Glomerular endothelial cell (primary cell): ENCODE measurements around the gene TRAM2. TPM values are rescaled to one million over a fixed set of nuclear protein-coding genes. Genes with fewer than 3 reads are reported as not detected.
A peak's percentile ranks its signal among the peaks of the same experiment; 100 is the strongest.

Source experiments
- DNase-seq: peaks from one replicate; pipeline ENCODE4 v3.0.0-alpha.2; 2011; ENCODE audit warnings: low read depth, low spot score; ENCODE audit errors: extremely low read depth
- total RNA-seq: library from RNA; depleted of rRNA; stranded (reverse); fragments of >200 nt; gene quantifications from 2 replicates; pipeline ENCODE4 v1.2.3, GENCODE V29; 2015

TRAM2 gene
- total RNA-seq, 1 donor from 2014 or later = 99.0 TPM

GRCh38 chr6:52571099-52571755 is 5.6 kb downstream of the TRAM2 start:
- DNase-seq = no peak

DNA sequence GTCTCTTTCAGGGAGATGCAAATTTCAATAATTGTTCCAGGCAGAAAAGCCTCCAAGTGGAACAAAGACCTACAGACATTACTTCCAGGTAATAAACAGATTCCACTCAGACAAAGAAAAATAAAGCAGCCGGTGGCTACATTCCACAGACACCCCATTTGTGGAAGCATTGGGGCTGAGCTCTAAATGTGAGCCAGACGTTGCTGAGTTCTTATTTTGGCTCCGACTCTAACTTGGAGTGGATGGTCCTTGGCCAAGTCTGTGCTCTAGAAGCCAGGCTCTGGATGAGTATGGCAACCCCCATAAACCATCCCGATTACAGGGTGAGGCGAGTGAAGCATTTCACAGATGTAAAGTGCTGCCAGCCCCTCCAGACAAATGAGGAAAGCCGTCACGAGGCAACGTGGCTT is 6.6 kb downstream of the TRAM2 start:
- DNase-seq = no peak

DNA sequence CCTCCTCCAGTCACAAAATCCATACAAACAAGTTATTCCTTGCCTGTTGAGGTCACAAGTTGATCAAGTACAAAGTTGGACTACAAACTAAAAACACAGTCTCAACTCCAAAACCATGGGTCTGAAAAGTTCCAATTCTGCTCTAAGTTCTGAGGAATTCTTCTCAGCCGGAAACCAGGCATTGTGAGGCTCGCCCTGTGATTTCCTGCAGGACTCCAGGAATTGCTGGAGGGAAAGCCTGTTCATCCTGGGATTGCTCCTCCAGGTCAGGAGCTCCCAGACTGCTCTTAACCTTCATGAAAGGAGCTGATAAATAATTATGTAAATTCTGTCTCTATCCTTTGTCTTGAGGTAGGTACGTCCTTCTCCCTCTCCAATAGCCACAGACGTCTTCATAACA is 8.5 kb downstream of the TRAM2 start:
- DNase-seq = peak; percentile 85

- DNase-seq = no peak
Measured at GRCh38 chr6:52566853-52567279, 10.0 kb downstream of the TRAM2 start.

DNA sequence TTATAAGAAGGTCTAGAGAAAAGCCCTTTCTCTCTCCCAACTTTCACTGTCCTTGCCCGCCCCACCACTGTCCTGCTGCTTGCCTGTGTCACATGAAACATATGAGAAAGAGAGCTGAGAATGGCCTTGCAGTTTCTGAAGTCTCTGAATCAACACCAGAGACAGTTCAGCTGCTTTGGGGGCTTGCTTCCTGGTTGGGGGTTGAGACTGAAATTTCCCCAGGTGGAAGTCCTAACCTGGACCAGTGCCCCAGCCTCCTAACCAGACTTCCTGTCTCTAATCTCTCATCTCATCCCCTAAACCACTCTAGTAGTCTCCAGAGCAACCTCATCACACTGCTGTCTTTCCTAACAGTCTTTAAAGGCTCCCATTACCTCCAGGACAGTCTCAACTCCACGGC is 10.7 kb downstream of the TRAM2 start:
- DNase-seq = no peak

DNA sequence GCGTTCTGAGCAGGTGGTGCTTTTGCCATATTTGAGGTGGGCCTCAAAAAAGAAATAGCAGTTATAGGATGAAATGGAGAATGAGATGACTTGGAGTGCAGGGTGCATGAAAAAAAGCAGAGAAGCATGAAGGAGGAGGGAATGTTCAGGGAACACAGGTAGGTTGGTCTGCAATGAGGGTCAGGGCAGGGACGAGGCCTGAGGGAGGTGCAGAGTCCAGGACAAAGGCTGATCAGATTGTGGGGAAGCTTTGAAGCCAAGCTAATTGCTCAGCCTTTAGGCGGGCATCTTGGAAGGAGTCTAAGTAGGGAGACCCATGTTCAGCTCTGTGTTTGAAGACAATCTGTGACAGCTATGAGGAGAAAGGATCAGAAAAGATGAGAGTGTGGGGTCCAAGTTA is 12.0 kb downstream of the TRAM2 start:
- DNase-seq = no peak

DNA sequence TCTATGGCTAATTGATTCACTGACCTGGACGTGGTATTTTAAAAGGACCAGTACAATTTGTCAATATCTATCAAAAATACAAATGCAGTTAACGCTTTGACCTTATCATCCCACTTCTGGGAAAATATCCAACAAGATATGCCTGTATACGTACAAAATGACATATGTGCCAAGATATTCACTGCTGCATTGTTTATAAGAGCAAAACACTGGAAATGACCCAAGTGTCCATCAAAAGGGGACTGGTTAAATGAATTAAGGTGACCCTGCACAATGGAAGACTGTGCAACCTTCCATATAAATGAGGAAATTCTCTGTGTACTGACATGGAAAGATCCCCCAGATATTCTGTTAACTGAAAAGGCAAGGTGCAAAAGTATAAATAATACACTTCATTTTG is 13.9 kb downstream of the TRAM2 start:
- no peak for DNase-seq

GRCh38 chr6:52560462-52560861 is 16.4 kb downstream of the TRAM2 start:
- no peak for DNase-seq

- no peak for DNase-seq
Measured at GRCh38 chr6:52558266-52559000, 18.4 kb downstream of the TRAM2 start.

- no peak for DNase-seq
Measured at GRCh38 chr6:52557389-52558265, 19.2 kb downstream of the TRAM2 start.

- no peak for DNase-seq
Measured at GRCh38 chr6:52555518-52556233, 21.2 kb downstream of the TRAM2 start.

DNA sequence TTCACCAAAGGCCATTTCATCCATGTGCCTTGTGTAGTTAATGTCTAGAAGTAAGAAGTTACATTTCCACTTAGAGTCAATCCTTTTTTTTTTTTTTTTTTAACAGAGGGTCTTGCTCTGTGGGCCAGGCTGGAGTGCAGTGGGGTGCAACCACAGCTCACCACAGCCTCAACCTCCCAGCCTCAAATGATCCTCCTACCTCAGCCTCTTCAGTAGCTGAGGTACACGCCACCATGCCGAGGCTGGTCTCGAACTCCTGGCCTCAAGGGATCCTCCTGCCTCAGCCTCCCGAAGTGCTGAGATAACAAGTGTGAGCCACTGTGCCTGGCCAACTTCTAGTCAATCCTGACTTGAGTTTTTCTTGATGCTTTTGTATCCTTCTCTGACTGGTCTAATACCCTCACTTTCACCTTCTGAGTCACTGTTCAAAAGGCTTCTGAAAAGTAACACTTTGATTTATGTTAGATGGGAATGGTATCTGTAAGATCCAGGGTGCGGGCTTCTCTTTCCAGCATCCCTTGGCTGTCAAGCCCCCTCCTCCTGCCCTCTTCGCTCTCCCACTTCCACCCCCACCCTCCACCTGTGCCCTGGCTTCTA is 22.1 kb downstream of the TRAM2 start:
- DNase-seq = no peak

DNA sequence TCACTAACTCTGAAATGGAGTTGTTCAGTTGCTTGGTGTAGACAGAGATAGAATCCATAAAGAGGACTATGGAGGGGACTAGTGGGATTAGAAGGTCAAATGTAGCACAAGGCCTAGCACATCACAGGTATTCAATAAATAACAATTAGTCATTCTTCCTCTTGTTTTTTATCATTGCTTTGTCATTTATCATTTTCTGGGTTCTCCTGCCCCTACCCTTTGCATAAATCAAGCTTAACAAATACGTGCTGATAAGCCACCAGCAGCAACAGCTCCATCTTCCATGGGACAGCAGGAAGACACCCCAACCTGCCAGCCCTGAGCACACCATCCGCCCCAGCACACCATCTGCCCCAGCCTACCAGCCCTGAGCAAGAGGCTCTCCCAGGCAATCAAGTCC is 23.1 kb downstream of the TRAM2 start:
- DNase-seq = no peak

GRCh38 chr6:52553158-52553557 is 23.7 kb downstream of the TRAM2 start:
- no peak for DNase-seq

DNA sequence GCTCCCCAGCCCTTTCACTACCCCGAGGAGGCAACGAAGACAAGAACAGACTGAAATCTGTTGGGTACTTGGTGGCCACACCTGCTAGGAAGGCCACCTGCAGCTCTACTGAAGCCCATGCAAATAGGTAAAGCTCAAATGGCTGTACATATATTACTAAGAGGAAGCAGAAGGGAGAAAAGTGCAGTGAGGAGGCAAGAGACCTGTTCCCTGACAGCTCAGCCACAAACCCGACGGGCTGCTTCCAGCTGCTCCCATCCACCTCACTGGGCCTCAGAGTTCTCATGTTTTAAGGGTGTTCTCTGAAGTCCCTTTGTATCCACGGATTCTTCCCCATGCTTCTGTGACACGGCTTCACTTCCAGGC is 24.6 kb downstream of the TRAM2 start:
- DNase-seq = no peak

DNA sequence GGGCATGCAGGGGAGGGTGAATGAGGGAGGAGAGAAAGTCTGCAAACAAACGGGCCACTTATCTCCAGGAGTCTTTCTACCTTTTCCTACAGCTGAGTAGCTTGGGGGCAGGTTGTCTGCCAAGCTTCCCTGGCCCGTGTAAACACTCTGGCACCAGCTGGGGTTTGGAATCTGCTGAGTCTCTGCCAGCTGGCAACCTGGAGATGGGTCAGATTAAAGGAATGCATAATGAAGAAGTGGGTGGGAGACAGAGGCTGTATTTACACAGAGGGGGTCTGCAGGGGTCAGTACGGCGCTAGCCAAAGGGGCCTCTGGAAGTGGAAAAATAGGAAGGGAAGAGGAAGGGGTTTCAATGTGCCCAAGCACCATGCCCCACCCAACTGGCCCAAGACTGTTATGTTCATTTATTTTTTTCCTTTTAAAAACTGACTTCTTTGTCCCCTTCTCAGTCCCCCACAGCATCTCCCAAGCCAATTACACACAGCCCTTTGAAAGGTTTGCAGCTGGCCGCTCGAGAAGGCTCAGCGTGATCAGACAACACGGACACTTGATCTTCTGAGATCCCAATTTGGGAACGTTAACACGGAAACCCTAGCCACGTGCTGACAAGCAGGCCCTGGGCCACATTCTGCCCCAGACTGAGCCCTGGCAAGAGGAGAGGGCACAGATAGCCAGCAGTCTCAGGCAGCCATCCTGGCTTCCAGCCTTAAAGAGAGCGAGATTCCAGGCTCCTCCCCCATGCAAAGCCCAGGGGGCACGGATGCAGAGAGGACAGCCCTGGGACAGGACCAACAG is 25.2 kb downstream of the TRAM2 start:
- DNase-seq = no peak

- DNase-seq = no peak
Measured at GRCh38 chr6:52550870-52551269, 26.0 kb downstream of the TRAM2 start.

GRCh38 chr6:52550014-52550575 is 26.8 kb downstream of the TRAM2 start:
- DNase-seq = no peak

GRCh38 chr6:52549428-52549827 is 27.4 kb downstream of the TRAM2 start:
- DNase-seq = no peak
